Common myeloid progenitor, CD34-positive (primary cell): ENCODE results near the gene POC1A.

Experiments
- CTCF ChIA-PET: fragments of 350-600 bp; sonication (Branson Sonifier 250); formaldehyde crosslinking; loops from one replicate; lab custom pipeline; 2021; ENCODE audit warnings: antibody characterized with exemption; lab: Charles Lee
- POLR2A ChIA-PET: fragments of 350-600 bp; sonication (Branson Sonifier 250); formaldehyde crosslinking; loops from one replicate; lab custom pipeline; 2021; ENCODE audit warnings: antibody characterized with exemption; lab: Charles Lee
- DNase-seq, 3 donors: peaks; one replicate each; pipeline versions ENCODE4 v3.0.0 to v3.0.0-alpha.2; 2013
- H3K27ac ChIP-seq, 2 experiments: 1 replicate in 1 of 2; 2 replicates in 1 of 2; pipeline ENCODE4 v1.7.0; 2013; ENCODE audit warnings: inconsistent platforms in 2 of 2, low read length in 2 of 2, mild to moderate bottlenecking in 2 of 2, low read depth in 1 of 2, moderate library complexity in 1 of 2; ENCODE audit not compliant: severe bottlenecking in 2 of 2, insufficient read depth in 1 of 2, poor library complexity in 1 of 2
- H3K27me3 ChIP-seq, 5 experiments: replicated peaks in 2 of 5; 1 replicate in 3 of 5; 2 replicates in 2 of 5; pipeline versions ENCODE4 v1.6.1 to v1.7.0; 2013; ENCODE audit warnings: low read length in 4 of 5, mild to moderate bottlenecking in 2 of 5, moderate library complexity in 2 of 5, inconsistent platforms in 1 of 5; ENCODE audit not compliant: insufficient read depth in 5 of 5, control insufficient read depth in 4 of 5
- H3K36me3 ChIP-seq, 4 experiments: 1 replicate in 2 of 4; 2 replicates in 2 of 4; pipeline versions ENCODE4 v1.6.1 to v1.7.0; 2013; ENCODE audit warnings: low read length in 3 of 4, control low read depth in 1 of 4, mild to moderate bottlenecking in 1 of 4; ENCODE audit not compliant: control insufficient read depth in 4 of 4, insufficient read depth in 4 of 4
- H3K4me1 ChIP-seq, 4 experiments: 1 replicate in 3 of 4; 2 replicates in 1 of 4; pipeline versions ENCODE4 v1.6.1 to v1.7.1; 2013; ENCODE audit warnings: low read length in 3 of 4, mild to moderate bottlenecking in 3 of 4, control low read depth in 1 of 4, inconsistent platforms in 1 of 4, moderate library complexity in 1 of 4; ENCODE audit not compliant: control insufficient read depth in 4 of 4, insufficient read depth in 4 of 4; ENCODE audit errors: control extremely low read depth in 1 of 4
- H3K4me3 ChIP-seq, 7 experiments: 1 replicate in 4 of 7; 2 replicates in 3 of 7; pipeline versions ENCODE4 v1.5.1 to v1.7.0; 2013; ENCODE audit warnings: mild to moderate bottlenecking in 7 of 7, low read length in 6 of 7, moderate library complexity in 6 of 7, inconsistent platforms in 2 of 7, low read depth in 2 of 7, control low read depth in 1 of 7; ENCODE audit not compliant: insufficient read depth in 4 of 7, control insufficient read depth in 1 of 7; ENCODE audit errors: extremely low read depth in 1 of 7
- H3K9me3 ChIP-seq, 5 experiments: 1 replicate in 4 of 5; 2 replicates in 1 of 5; pipeline versions ENCODE4 v1.6.1 to v1.7.1; 2013; ENCODE audit warnings: low read length in 4 of 5, mild to moderate bottlenecking in 2 of 5, inconsistent platforms in 1 of 5, low read depth in 1 of 5, moderate library complexity in 1 of 5; ENCODE audit not compliant: control insufficient read depth in 4 of 5, insufficient read depth in 2 of 5; ENCODE audit errors: control extremely low read depth in 1 of 5
- WGBS: methylation state at CpG from one replicate; pipeline ENCODE4 v1.1.5; 2013; ENCODE audit not compliant: insufficient coverage; 5-methylcytosine and 5-hydroxymethylcytosine counted together

Gene POC1A

GRCh38 chr3:52149021-52149420, 5.2 kb downstream of the POC1A start:
- POLR2A ChIA-PET, result no interaction called here
- WGBS, result 98% methylated on average over 8 of the region's 8 CpGs

DNA sequence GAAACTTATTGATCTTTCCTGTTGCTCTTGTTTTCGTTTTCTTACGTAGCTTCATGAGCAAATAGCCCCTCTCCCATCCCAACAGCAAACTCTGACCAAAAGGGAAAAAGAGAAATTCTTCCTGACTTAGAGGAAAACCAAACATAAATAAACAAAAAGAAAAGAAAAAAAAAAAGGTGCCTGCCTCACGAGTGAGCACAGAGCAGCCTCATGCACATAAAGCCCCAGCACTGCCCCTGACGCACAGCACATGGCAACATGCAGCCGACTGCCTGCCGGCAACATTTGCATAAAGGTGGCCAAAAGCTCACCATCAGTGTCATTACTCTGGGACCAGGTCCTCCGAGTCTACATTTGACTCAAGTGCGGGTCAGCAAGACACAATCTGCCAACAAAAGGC, 6.4 kb downstream of the POC1A start:
- 98% methylated on average over 6 of the region's 8 CpGs for WGBS
- Histone ChIP-seq H3K4me1 (peaks cover 0 to 4% (median 4%) of the 10 kb centered on the region in 4 experiments), H3K4me3 (no peak overlapping the region), H3K9me3 (no peaks in the 10 kb centered on the region), H3K27me3 (no peaks in the 10 kb centered on the region), H3K36me3 (peaks cover 11 to 68% (median 27%) of the 10 kb centered on the region in 4 experiments), H3K27ac (no peak overlapping the region)
- ChIA-PET POLR2A (no interaction called here), CTCF (interaction anchor here (0.9 to 11.4 kb wide), 4 partner anchors 18 to 144 kb away, joined by 3 to 169 read pairs (median 4); no protein-coding TSS in a partner anchor)
- DNase-seq, result no peak

More at GRCh38 chr3:52149021-52149420, 5.2 kb downstream of the POC1A start:
- Histone ChIP-seq H3K27me3 (no peaks in the 10 kb centered on the region), H3K36me3 (peaks cover 11 to 61% (median 25%) of the 10 kb centered on the region in 4 experiments), H3K9me3 (no peaks in the 10 kb centered on the region), H3K4me1 (peaks cover 0 to 13% (median 12%) of the 10 kb centered on the region in 4 experiments), H3K27ac (no peak overlapping the region), H3K4me3 (no peak overlapping the region)
- CTCF ChIA-PET, result interaction anchor here (0.6 to 11.4 kb wide), 5 partner anchors 27 to 145 kb away, joined by 3 to 169 read pairs (median 3); no protein-coding TSS in a partner anchor
- DNase-seq, result no peak

DNA sequence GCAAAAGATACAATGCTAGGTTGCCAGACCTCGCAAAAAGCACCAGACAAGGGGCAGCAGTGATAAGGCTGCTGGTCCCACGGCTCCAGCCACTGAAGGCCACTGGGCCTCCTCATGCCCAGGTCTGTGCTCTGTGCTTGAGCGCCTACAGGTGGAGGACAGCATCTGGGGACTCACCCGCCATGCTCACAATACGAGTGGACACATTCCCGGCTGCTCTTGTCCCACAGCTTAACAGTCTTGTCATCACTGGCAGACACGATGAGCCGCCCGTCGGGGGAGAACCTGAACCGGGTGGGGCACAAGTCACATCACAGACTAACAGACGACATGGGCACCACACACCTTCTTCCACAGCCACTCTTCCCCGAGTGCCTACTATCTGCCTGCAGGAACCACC, 7.4 kb downstream of the POC1A start:
- WGBS, result 93% methylated on average over 13 of the region's 13 CpGs
- no peak for DNase-seq
- Histone ChIP-seq H3K4me1 (peaks cover 0 to 4% (median 4%) of the 10 kb centered on the region in 4 experiments), H3K27me3 (no peaks in the 10 kb centered on the region), H3K27ac (no peak overlapping the region), H3K4me3 (no peak overlapping the region), H3K9me3 (no peaks in the 10 kb centered on the region), H3K36me3 (peaks cover 11 to 77% (median 34%) of the 10 kb centered on the region in 4 experiments)
- POLR2A ChIA-PET, result no interaction called here
- CTCF ChIA-PET, result interaction anchor here (0.5 to 11.4 kb wide), 8 partner anchors 12 to 149 kb away, joined by 3 to 169 read pairs (median 3); no protein-coding TSS in a partner anchor

DNA sequence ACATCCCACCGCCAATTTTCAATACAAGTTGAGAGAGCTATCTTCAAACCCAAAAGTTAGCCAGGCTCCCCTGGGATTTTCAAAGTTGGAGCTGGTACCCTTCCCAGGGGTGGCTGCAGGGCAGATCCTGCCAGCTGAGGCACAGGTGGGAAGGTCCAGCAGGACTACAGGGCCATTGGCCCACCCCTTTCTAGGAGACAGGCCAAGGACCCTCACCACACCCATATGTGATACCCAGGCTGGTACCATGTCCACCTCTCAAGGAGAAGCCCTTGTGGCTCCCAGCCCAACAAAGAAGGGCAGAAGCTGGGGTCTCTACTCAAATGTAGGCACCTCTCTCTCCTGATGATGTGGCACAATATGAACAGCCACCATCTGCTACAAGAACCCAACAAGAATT, 8.0 kb downstream of the POC1A start:
- no peak for DNase-seq
- Histone ChIP-seq H3K36me3 (peaks cover 11 to 82% (median 36%) of the 10 kb centered on the region in 4 experiments), H3K4me1 (peaks cover 0 to 4% (median 4%) of the 10 kb centered on the region in 4 experiments), H3K9me3 (no peaks in the 10 kb centered on the region), H3K4me3 (no peak overlapping the region), H3K27ac (no peak overlapping the region), H3K27me3 (no peaks in the 10 kb centered on the region)
- CTCF ChIA-PET, result interaction anchor here (0.5 to 11.4 kb wide), 8 partner anchors 11 to 148 kb away, joined by 3 to 169 read pairs (median 3); no protein-coding TSS in a partner anchor
- WGBS, result 100% methylated on average over 1 of the region's 1 CpG
- POLR2A ChIA-PET, result no interaction called here

DNA sequence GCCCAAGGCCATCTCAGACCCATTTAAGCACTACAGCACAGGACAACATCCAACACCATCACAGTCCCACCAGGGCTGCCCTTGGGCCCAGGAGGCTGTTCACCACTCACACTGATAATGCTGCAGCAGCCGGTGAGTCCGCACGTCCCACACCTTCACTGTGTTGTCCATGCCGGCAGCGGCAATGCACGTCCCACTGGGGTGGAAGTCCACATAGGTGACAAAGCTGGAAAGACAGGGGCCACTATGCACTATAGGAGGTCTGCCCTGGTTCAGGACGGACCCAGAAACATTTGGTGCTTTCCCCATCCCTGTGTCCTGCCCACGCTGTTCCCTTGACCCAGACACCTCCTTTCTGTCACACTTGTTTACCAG, 8.5 kb downstream of the POC1A start:
- DNase-seq, result no peak
- WGBS, result 100% methylated on average over 7 of the region's 8 CpGs
- peaks cover 0 to 4% (median 4%) of the 10 kb centered on the region in 4 experiments for H3K4me1 ChIP-seq
- no peak overlapping the region for H3K4me3 ChIP-seq
- H3K27me3 ChIP-seq, result no peaks in the 10 kb centered on the region
- CTCF ChIA-PET, result interaction anchor here (1.1 to 11.4 kb wide), 8 partner anchors 11 to 151 kb away, joined by 3 to 169 read pairs (median 4); partner anchors contain the start of gene RPL29
- no peaks in the 10 kb centered on the region for H3K9me3 ChIP-seq
- H3K27ac ChIP-seq, result no peak overlapping the region
- peaks cover 11 to 84% (median 37%) of the 10 kb centered on the region in 4 experiments for H3K36me3 ChIP-seq
- POLR2A ChIA-PET, result no interaction called here

- Histone ChIP-seq H3K4me1 (peaks cover 0 to 4% (median 4%) of the 10 kb centered on the region in 4 experiments), H3K27me3 (no peaks in the 10 kb centered on the region), H3K27ac (no peak overlapping the region), H3K4me3 (no peak overlapping the region), H3K9me3 (no peaks in the 10 kb centered on the region), H3K36me3 (peaks cover 11 to 85% (median 35%) of the 10 kb centered on the region in 4 experiments)
- WGBS, result 95% methylated on average over 11 of the region's 11 CpGs
- ChIA-PET CTCF (interaction anchor here (0.7 to 11.4 kb wide), 20 partner anchors 9 to 150 kb away, joined by 3 to 169 read pairs (median 4); partner anchors contain the start of genes POC1A and RPL29), POLR2A (no interaction called here)
- no peak for DNase-seq
Measured at GRCh38 chr3:52144796-52145735, 9.2 kb downstream of the POC1A start.
